ENCODE results near the gene AWAT2. TPM values are rescaled to one million over a fixed set of nuclear protein-coding genes. Genes with fewer than 3 reads are reported as not detected.

AWAT2 gene, protein sequence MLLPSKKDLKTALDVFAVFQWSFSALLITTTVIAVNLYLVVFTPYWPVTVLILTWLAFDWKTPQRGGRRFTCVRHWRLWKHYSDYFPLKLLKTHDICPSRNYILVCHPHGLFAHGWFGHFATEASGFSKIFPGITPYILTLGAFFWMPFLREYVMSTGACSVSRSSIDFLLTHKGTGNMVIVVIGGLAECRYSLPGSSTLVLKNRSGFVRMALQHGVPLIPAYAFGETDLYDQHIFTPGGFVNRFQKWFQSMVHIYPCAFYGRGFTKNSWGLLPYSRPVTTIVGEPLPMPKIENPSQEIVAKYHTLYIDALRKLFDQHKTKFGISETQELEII
- not detected for polyA plus RNA-seq (ENCODE audit: low read depth in 6 of 6)

DNA sequence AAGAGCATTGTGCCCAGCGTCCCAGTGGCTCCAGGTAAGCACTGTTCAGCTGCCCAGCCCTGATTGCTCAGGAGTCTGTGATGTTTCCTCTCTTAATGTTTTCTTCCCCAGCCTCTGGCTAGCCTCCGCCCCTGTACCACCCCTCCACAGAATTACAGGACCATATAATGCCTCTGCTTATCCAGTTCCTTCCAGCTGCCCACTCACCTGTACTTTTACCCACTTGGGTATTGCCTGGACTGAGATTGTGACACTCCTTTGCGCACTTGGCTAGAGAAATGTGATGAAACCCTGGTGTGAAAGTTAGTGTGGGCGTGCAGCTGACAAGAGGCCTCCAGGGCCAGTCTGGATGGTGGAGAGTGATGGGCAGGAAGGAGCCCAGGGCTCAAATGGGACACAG, at the start of gene AWAT2:
AWAT2 (minus strand) TSS at position 14 of the 400 bp plus-strand sequence; CDS start at position 8, 6 bp downstream.
- H3K27me3 Mint-ChIP-seq: peaks cover 0 to 31% (median 9%) of the 10 kb centered on the region in 3 donors
- ATAC-seq (ENCODE audit: low read depth in 2 of 2): no peak
- no peak within 1 kb of the TSS for H3K4me3 Mint-ChIP-seq
- H3K9me3 Mint-ChIP-seq: no peaks in the 10 kb centered on the region
- no peak within 1 kb of the TSS for H3K27ac Mint-ChIP-seq
- no peaks in the 10 kb centered on the region for H3K4me1 Mint-ChIP-seq
- no peak for DNase-seq
- no peaks in the 10 kb centered on the region for H3K36me3 Mint-ChIP-seq

DNA sequence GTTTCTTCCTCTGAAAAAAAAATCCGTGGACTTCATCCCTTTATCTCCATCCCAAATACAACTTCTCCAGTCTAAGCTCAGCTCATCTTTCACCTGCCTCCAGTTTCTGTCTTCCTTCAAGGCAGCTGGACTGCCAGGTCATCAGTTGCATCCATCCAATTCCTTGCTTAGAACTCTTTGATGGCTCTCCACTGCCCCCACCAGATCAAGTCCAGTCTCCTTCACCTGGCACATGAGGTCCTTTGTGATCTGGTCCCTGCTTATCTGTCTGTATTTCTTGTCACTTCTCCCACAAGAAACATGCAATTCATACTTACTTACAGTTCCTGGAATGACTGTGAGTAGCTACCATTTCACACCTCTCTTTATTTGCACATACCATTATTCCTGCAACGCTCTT, 46.3 kb upstream of the AWAT2 start:
- H3K4me1 Mint-ChIP-seq: no peaks in the 10 kb centered on the region
- peaks cover 0 to 6% (median 0%) of the 10 kb centered on the region in 7 donors for H3K9me3 Mint-ChIP-seq
- no peak overlapping the region for H3K4me3 Mint-ChIP-seq
- peak overlapping the region in 1 of 6 donors; percentile 41 for H3K27ac Mint-ChIP-seq
- DNase-seq (no peak), ATAC-seq (ENCODE audit: low read depth in 2 of 2) (no peak)
- no peaks in the 10 kb centered on the region for H3K36me3 Mint-ChIP-seq
- peaks cover 8 to 20% (median 11%) of the 10 kb centered on the region in 3 donors for H3K27me3 Mint-ChIP-seq

DNA sequence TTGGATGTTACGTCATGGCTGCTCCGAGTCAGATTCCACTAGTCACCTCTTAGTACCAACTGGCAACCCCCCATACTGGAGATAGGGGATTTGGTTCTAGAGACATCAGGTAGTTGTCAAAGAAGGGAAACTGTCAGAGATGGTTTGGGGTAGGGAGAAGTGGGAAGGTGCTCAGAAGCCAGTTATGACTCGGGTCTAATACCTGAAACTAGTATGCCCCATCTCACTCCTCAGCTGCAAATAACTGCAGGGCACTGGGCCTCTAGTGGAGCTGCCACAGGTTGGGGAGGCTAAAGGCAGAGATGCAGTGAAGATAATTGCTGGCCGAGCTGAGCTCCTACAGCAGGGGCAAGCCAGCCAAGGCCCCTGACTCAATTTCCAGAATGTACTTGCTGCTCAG, 42.5 kb upstream of the AWAT2 start:
- Mint-ChIP-seq H3K36me3 (no peaks in the 10 kb centered on the region), H3K27me3 (peaks cover 5 to 19% (median 6%) of the 10 kb centered on the region in 3 donors), H3K9me3 (no peaks in the 10 kb centered on the region), H3K4me3 (no peak overlapping the region), H3K27ac (no peak overlapping the region), H3K4me1 (no peaks in the 10 kb centered on the region)
- DNase-seq (no peak), ATAC-seq (ENCODE audit: low read depth in 2 of 2) (no peak)

DNA sequence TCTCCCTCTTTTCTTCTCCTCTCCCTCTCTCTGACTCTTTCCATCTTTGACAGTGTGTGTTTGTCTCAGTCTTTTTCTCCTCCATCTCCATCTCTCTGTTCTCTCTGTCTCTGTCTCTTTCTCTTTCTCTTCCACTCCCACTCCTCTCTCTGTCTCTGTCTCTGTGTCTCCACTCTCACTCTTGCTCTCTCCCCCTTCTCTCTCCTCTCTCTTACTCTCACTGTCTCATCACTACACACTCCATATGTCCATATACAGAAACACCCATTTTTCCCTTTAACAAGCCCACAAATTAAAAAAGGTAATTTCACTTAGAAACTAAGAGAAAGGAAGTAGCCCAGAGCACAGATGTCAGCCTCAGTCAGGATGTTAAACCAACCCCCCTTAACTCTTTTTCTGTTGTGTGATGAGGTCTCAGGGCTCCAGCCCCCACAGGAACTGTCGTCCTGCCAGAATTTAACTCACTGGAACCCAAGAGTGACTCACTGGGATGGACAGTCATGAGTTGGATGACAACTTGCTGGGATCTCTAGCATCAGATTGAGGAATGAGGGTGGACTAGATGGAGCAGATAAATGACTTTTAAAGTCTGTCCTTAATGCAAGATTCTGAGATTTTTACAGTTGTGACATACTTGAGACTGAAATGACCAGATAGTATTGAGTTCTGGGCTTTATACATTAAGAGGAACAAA, 40.0 kb upstream of the AWAT2 start:
- Mint-ChIP-seq H3K4me1 (no peaks in the 10 kb centered on the region), H3K4me3 (no peak overlapping the region), H3K9me3 (no peaks in the 10 kb centered on the region), H3K36me3 (no peaks in the 10 kb centered on the region), H3K27me3 (peaks cover 0 to 10% (median 5%) of the 10 kb centered on the region in 3 donors), H3K27ac (no peak overlapping the region)
- no peak for DNase-seq
- ATAC-seq (ENCODE audit: low read depth in 2 of 2): no peak

DNA sequence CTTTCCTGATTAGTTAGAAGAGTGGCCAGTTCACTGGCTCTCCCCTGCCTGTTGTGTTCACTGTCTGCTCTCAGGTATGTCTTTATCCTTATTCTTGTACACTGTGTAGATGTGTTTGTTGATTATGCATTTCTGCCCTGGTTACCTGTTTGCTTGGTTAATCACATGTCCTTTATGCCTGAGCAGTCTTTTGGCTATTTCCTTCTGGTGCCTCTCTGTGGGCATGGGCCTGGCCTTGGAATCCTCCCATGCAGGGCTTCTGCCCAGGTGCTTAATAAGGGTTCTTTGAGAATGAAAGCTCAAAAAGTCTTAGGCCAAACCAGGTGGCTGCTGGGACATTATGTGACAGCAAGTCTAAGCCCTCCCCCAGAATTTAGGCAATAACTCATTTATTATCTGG, 39.0 kb upstream of the AWAT2 start:
- Mint-ChIP-seq H3K4me3 (peak overlapping the region in 1 of 8 donors; percentile 9), H3K4me1 (no peaks in the 10 kb centered on the region), H3K27ac (peak overlapping the region in 1 of 6 donors; percentile 7), H3K36me3 (no peaks in the 10 kb centered on the region), H3K9me3 (no peaks in the 10 kb centered on the region), H3K27me3 (peaks cover 0 to 10% (median 5%) of the 10 kb centered on the region in 3 donors)
- ATAC-seq (ENCODE audit: low read depth in 2 of 2) (no peak), DNase-seq (no peak)

DNA sequence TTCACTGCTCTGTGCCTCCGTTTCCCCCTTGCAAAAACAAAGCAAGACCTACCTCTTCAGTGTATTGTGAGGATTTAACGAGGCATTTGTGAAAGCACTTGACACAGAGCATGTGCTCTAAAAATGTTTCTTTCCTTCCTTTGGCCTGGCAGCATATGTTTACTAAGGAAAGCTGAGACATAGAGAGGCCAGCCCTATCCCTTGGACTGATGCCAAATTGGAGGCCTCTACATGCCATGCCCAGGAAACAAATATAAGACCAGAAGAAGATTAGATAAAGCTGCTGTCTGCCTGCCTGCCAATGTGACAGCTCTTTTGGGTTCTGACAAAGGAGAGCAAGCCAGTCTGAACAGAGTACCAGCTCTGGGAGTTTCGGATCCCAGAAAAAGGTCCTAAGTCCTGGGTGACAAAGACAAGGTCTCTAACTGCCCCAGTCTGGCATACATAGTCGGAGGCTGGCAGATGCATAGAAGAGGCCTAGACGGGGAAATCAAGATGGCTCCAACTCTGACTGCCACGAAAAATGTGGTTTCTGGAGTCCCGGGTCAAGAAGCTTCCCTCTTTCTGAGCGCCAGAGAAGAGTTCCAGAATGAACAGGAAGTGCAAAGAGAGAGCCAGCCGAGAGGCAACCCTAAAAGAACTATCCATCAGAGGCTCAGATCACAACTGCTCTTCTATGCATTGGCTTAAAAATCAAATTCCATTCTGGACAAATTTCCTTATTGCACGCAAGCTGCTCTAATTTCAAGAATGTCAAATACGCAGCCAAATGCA, 38.3 kb upstream of the AWAT2 start:
- no peak overlapping the region for H3K27ac Mint-ChIP-seq
- H3K4me3 Mint-ChIP-seq: no peak overlapping the region
- DNase-seq (no peak), ATAC-seq (ENCODE audit: low read depth in 2 of 2) (no peak)
- H3K36me3 Mint-ChIP-seq: no peaks in the 10 kb centered on the region
- peaks cover 0 to 10% (median 5%) of the 10 kb centered on the region in 3 donors for H3K27me3 Mint-ChIP-seq
- no peaks in the 10 kb centered on the region for H3K9me3 Mint-ChIP-seq
- no peaks in the 10 kb centered on the region for H3K4me1 Mint-ChIP-seq

DNA sequence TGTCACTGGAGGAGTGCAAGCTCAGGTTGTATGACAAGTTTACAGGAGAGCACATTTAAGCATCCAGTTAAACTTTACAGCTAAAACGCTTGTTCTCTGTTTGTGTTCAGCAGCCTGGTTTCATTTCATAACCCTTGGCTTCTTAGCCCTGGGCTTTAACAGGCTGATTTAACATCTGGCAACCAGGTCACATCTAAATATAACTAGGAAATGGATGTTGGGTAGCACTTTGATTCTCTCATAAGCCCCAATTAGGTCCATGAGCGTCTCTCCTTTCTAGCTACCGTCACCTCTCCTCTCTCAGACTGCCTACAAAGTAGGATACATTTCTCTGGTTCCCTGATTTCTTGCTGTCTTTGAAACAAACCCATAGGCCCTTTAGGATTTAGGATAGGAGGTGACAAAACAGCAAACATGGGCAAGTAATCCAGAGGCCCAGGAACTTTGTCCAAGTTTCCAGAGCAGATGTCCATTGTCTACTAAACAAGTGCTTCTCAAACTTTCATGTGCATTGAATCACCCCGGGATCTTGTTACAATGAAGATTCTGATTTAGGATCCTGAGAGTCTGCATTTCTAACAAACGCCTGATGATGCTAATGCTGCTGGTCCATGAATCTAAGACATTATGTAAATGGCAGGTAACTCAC, 35.0 kb upstream of the AWAT2 start:
- Mint-ChIP-seq H3K36me3 (no peaks in the 10 kb centered on the region), H3K4me1 (no peaks in the 10 kb centered on the region), H3K27me3 (peaks cover 0 to 7% (median 0%) of the 10 kb centered on the region in 3 donors), H3K4me3 (no peak overlapping the region), H3K9me3 (no peaks in the 10 kb centered on the region), H3K27ac (peak overlapping the region in 1 of 6 donors; percentile 34)
- ATAC-seq (ENCODE audit: low read depth in 2 of 2) (no peak), DNase-seq (no peak)

DNA sequence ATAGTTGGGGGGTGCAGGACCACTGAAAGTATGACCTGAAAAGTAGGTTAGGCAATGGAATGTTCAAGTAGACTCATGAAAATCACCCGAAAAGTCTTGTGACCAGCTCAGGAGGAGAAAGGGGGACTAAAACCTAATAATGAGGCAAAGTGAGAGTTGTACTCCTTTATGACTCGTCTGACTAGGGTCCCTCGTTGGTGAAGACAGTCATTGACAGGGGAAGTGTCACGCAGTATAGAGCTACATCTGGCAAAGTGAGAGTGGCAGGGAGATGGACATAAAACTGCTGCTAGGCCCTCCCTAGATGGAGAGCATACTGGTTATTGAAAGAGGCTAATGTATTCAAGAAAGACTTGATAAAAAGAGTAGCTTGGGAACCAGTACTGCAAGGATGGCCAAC, 33.0 kb upstream of the AWAT2 start:
- DNase-seq (no peak), ATAC-seq (ENCODE audit: low read depth in 2 of 2) (no peak)
- H3K27me3 Mint-ChIP-seq: peaks cover 0 to 8% (median 4%) of the 10 kb centered on the region in 3 donors
- H3K36me3 Mint-ChIP-seq: no peaks in the 10 kb centered on the region
- no peaks in the 10 kb centered on the region for H3K4me1 Mint-ChIP-seq
- H3K4me3 Mint-ChIP-seq: no peak overlapping the region
- H3K27ac Mint-ChIP-seq: no peak overlapping the region
- H3K9me3 Mint-ChIP-seq: no peaks in the 10 kb centered on the region

DNA sequence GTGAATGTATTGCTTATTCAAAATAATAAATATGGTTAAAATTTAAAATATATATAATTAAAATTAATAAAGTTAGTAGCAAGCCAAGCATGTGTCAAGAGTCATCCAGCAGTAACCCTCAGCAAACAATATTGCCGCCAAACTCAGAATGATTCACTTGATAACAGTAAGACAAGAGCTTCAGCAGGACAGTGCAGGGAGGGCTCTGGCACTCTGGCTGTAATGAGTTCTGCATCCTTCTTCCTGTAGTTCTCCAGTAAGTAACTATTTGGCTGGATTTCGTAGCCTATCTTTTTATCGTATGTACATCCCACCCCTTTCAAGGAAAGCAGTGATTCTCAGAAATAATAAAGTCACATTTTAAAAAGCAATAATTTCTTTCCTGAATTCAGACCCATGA, 30.1 kb upstream of the AWAT2 start:
- ATAC-seq (ENCODE audit: low read depth in 2 of 2): no peak
- Mint-ChIP-seq H3K36me3 (no peaks in the 10 kb centered on the region), H3K9me3 (peaks cover 0 to 6% (median 0%) of the 10 kb centered on the region in 7 donors), H3K27me3 (peaks cover 0 to 8% (median 4%) of the 10 kb centered on the region in 3 donors), H3K4me1 (no peaks in the 10 kb centered on the region), H3K4me3 (no peak overlapping the region), H3K27ac (no peak overlapping the region)
- DNase-seq: no peak

DNA sequence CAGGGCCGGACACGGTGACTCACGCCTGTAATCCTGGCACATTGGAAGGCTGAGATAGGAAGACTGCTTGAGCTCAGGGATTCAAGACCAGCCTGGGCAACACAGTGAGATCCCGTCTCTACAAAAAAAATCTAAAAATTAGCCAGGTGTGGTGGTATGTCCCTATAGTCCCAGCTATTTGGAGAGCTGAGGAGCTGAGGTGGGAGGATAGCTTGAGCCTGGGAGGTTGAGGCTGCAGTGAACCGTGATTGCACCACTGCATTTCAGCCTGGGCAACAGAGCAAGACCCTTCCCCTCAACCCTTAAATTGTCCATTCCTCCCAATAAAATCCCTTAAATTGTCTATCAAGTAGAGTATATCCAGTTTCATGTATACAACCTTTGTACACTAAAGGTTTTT, 29.6 kb upstream of the AWAT2 start:
- H3K36me3 Mint-ChIP-seq: no peaks in the 10 kb centered on the region

DNA sequence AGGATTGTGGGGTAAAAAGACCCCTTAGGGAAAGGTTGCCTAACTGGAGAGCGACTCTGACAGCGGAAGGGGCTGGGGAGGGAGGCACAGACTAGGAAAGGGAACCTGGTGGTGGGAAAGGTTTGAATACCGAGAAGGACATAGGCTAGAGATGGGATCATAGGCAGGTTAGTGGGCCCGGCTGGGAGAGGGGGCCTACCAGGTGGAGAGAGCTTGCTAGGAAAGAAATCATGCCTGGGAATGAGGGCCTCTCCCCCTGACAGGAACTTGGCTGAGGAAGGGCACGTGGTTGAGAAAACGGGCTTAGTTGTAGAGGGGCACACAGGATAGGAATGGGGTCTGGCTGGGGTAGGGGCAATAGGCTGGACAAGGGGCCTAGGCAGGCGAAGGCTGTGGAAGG, 16.9 kb upstream of the AWAT2 start:
- H3K36me3 Mint-ChIP-seq: no peaks in the 10 kb centered on the region
- peaks cover 0 to 33% (median 22%) of the 10 kb centered on the region in 3 donors for H3K27me3 Mint-ChIP-seq
- peak overlapping the region in 1 of 6 donors; percentile 53 for H3K27ac Mint-ChIP-seq
- H3K9me3 Mint-ChIP-seq: peaks cover 0 to 7% (median 3%) of the 10 kb centered on the region in 7 donors
- ATAC-seq (ENCODE audit: low read depth in 2 of 2) (no peak), DNase-seq (no peak)
- H3K4me1 Mint-ChIP-seq: no peaks in the 10 kb centered on the region
- no peak overlapping the region for H3K4me3 Mint-ChIP-seq

More for the DNA sequence above, 29.6 kb upstream of the AWAT2 start:
- H3K9me3 Mint-ChIP-seq: peaks cover 0 to 6% (median 0%) of the 10 kb centered on the region in 7 donors
- H3K4me3 Mint-ChIP-seq: no peak overlapping the region
- DNase-seq (no peak), ATAC-seq (ENCODE audit: low read depth in 2 of 2) (no peak)
- peaks cover 0 to 8% (median 4%) of the 10 kb centered on the region in 3 donors for H3K27me3 Mint-ChIP-seq
- H3K4me1 Mint-ChIP-seq: no peaks in the 10 kb centered on the region
- no peak overlapping the region for H3K27ac Mint-ChIP-seq

DNA sequence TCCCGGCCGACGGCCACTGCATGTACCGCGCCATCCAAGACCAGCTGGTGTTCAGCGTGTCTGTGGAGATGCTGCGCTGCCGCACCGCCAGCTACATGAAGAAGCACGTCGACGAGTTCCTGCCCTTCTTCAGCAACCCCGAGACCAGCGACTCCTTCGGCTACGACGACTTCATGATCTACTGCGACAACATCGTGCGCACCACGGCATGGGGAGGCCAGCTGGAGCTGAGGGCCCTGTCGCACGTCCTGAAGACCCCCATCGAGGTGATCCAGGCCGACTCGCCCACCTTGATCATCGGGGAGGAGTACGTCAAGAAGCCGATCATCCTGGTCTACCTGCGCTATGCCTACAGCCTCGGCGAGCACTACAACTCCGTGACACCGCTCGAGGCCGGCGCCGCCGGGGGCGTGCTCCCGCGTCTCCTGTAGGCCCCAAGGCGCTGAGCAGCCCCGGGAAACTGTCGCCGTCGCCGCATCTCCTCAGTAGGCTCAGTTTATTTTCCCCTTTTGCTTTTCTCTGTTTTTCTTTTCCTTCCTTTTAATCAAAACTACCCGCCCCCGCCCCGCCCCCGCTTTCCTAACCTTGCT, 13.3 kb upstream of the AWAT2 start:
- H3K9me3 Mint-ChIP-seq: peaks cover 0 to 7% (median 4%) of the 10 kb centered on the region in 7 donors

DNA sequence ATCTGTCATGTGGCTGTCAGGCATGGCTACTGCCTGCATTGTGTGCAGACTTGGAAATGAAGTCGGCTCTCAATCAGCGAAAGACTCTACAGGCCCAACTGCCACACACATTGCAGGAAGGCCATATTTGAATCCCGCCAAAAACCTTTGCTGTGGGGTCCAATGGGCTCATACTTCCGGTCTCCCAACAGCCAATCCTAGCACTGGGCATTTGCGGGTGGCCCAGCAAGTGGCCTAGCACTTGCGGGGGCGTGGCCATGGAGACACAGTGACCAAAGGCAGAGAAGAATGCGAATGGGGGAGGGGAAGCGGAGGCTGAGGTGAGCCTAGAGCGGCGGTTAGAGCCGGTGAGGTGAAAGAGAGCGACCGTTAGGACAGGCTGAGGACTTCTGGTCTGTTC, 12.3 kb upstream of the AWAT2 start, which contains the start of gene OTUD6A:
OTUD6A (plus strand) TSS at position 382 of the 400 bp plus-strand sequence. CDS start 68 bp downstream, outside the sequence.
- H3K27ac Mint-ChIP-seq: no peak within 1 kb of the TSS
- no peak within 1 kb of the TSS for H3K4me3 Mint-ChIP-seq
- no peaks in the 10 kb centered on the region for H3K36me3 Mint-ChIP-seq
- peaks cover 0 to 7% (median 2%) of the 10 kb centered on the region in 7 donors for H3K9me3 Mint-ChIP-seq
- DNase-seq: no peak
- peaks cover 0 to 21% (median 11%) of the 10 kb centered on the region in 3 donors for H3K27me3 Mint-ChIP-seq
- ATAC-seq (ENCODE audit: low read depth in 2 of 2): no peak
- no peaks in the 10 kb centered on the region for H3K4me1 Mint-ChIP-seq

More for the DNA sequence above, 13.3 kb upstream of the AWAT2 start:
- no peak for ATAC-seq (ENCODE audit: low read depth in 2 of 2)
- DNase-seq: no peak
- Mint-ChIP-seq H3K27ac (no peak overlapping the region), H3K4me1 (no peaks in the 10 kb centered on the region), H3K27me3 (peaks cover 0 to 31% (median 21%) of the 10 kb centered on the region in 3 donors), H3K36me3 (no peaks in the 10 kb centered on the region), H3K4me3 (no peak overlapping the region)

Data from naive B cell (primary cell).